Brain pericyte (primary cell): ENCODE measurements around the gene NKD1.

Experiments used
- DNase-seq: peaks from one replicate; pipeline ENCODE4 v3.0.0-alpha.2; 2012; ENCODE audit warnings: low read depth, low spot score

NKD1 gene

GRCh38 chr16:50673496-50674275 lies 125.5 kb downstream of the NKD1 start:
- DNase-seq, result no peak

- no peak for DNase-seq
Measured at GRCh38 chr16:50674831-50675230, 126.6 kb downstream of the NKD1 start.

GRCh38 chr16:50675686-50676610 lies 127.8 kb downstream of the NKD1 start:
- DNase-seq, result no peak

- no peak for DNase-seq
Measured at GRCh38 chr16:50676684-50677225, 128.6 kb downstream of the NKD1 start.

- DNase-seq, result no peak
Measured at GRCh38 chr16:50677351-50677750, 129.2 kb downstream of the NKD1 start.

- no peak for DNase-seq
Measured at GRCh38 chr16:50678531-50678930, 130.3 kb downstream of the NKD1 start.

- DNase-seq, result no peak
Measured at GRCh38 chr16:50679266-50679665, 131.1 kb downstream of the NKD1 start.

GRCh38 chr16:50679676-50680555 lies 131.7 kb downstream of the NKD1 start:
- no peak for DNase-seq

GRCh38 chr16:50680556-50680893 lies 132.3 kb downstream of the NKD1 start:
- DNase-seq, result no peak

GRCh38 chr16:50681021-50681885 lies 133.1 kb downstream of the NKD1 start, which contains the start of gene SNX20:
Gene SNX20 (minus strand): TSS chr16:50681312. CDS start chr16:50677526, 3,786 bp downstream.
- no peak for DNase-seq

- no peak for DNase-seq
Measured at GRCh38 chr16:50683689-50684374, 135.6 kb downstream of the NKD1 start.

- no peak for DNase-seq
Measured at GRCh38 chr16:50684823-50685461, 136.7 kb downstream of the NKD1 start.

- no peak for DNase-seq
Measured at GRCh38 chr16:50685462-50686063, 137.4 kb downstream of the NKD1 start.

GRCh38 chr16:50688083-50688482 lies 139.9 kb downstream of the NKD1 start:
- DNase-seq, result no peak

GRCh38 chr16:50688867-50689266 lies 140.7 kb downstream of the NKD1 start:
- no peak for DNase-seq

GRCh38 chr16:50690177-50690576 lies 142.0 kb downstream of the NKD1 start:
- DNase-seq, result no peak

- no peak for DNase-seq
Measured at GRCh38 chr16:50692644-50692998, 144.4 kb downstream of the NKD1 start.

- DNase-seq, result no peak
Measured at GRCh38 chr16:50692999-50693781, 145.0 kb downstream of the NKD1 start, which contains the start of gene NOD2. Gene NOD2 (plus strand): TSS chr16:50693606. CDS start chr16:50699496, 5,890 bp downstream.
